Measurements from ENCODE around the gene ADAMTS9.

DNA sequence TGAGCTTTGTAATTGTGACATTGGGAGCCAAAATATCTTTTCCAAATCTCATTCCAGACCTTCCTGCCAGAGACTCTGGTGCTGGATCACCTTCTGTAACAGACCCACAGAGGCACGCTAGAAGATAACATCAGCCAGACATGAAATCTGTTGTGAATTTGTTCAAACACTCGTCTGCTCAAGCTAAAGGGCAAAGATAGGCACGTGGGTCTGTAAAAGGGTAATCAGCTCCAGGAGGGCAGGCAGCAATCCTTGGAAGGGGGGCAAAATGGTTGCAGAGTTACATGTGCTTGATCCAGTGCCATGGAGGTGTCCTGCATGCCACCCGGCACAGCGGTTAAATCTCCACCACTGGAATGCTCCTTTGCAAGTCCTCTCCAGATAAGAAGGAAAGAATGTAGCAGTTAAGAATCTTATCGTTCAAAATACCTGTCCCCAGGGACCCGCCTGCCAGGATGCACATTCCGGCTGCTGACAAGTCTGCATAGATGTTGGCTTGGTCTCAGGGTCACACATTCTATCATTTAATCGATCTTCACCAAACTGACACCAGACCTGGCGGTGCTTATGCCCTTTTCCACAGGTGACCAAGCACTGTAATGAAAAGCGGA, 74.8 kb downstream of the ADAMTS9 start:
- TF ChIP-seq, protein P1, sequence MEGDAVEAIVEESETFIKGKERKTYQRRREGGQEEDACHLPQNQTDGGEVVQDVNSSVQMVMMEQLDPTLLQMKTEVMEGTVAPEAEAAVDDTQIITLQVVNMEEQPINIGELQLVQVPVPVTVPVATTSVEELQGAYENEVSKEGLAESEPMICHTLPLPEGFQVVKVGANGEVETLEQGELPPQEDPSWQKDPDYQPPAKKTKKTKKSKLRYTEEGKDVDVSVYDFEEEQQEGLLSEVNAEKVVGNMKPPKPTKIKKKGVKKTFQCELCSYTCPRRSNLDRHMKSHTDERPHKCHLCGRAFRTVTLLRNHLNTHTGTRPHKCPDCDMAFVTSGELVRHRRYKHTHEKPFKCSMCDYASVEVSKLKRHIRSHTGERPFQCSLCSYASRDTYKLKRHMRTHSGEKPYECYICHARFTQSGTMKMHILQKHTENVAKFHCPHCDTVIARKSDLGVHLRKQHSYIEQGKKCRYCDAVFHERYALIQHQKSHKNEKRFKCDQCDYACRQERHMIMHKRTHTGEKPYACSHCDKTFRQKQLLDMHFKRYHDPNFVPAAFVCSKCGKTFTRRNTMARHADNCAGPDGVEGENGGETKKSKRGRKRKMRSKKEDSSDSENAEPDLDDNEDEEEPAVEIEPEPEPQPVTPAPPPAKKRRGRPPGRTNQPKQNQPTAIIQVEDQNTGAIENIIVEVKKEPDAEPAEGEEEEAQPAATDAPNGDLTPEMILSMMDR (IDR thresholded peaks at IDR 0.05) = no peak
- no peak for TF ChIP-seq POLR2A (IDR thresholded peaks at IDR 0.05)
